Testis (tissue), 3 donors: ENCODE data around the gene PEX14. TPM values are rescaled to one million over a fixed set of nuclear protein-coding genes. Genes with fewer than 3 reads are reported as not detected.

ENCODE experiments used
- DNase-seq: peaks from one replicate; pipeline ENCODE4 v3.0.0-alpha.2; 2019
- H3K27ac ChIP-seq, 2 donors: fragments of 200-600 bp; sonication (generic); one replicate each; pipeline ENCODE4 v1.5.1; 2019
- H3K27me3 ChIP-seq: fragments of 200-600 bp; sonication (generic); one replicate; pipeline ENCODE4 v1.5.1; 2019
- H3K36me3 ChIP-seq: fragments of 200-600 bp; sonication (generic); one replicate; pipeline ENCODE4 v1.5.1; 2017; ENCODE audit warnings: low read depth; ENCODE audit errors: missing control alignments
- H3K4me1 ChIP-seq: fragments of 200-600 bp; sonication (generic); one replicate; pipeline ENCODE4 v1.5.1; 2019
- H3K4me3 ChIP-seq, 2 donors: fragments of 200-600 bp; sonication (generic); one replicate each; pipeline ENCODE4 v1.5.1; 2017 to 2019
- H3K9me3 ChIP-seq: fragments of 200-600 bp; sonication (generic); one replicate; pipeline ENCODE4 v1.5.1; 2017
- POLR2A ChIP-seq: fragments of 450-650 bp; IDR thresholded peaks from one replicate; pipeline ENCODE4 v1.6.1; 2017; ENCODE audit warnings: antibody characterized with exemption, mild to moderate bottlenecking, moderate library complexity
- WGBS, 2 donors: methylation state at CpG; one replicate each; pipeline ENCODE4 v1.1.5; 2018; 5-methylcytosine and 5-hydroxymethylcytosine counted together
- intact Hi-C: fragments of 100-400 bp; cut with DNase I; formaldehyde crosslinking; loops from one replicate; pipeline ENCODE4 v1.15.1; 2023; ENCODE audit warnings: low total_unique reads
- polyA plus RNA-seq: library from polyadenylated mRNA; stranded (reverse); fragments of 350-450 nt; fragmentation: Illumina TruSeq; extraction: RNeasy Lipid Tissue Mini Kit (QIAGEN cat#74804); gene quantifications from one replicate; pipeline ENCODE4 v1.2.3, GENCODE V29; 2014; ENCODE audit warnings: low read depth, low replicate concordance; ENCODE audit not compliant: insufficient read depth
- total RNA-seq, 2 donors: library from RNA; depleted of rRNA; stranded (reverse); fragments of >200 nt; gene quantifications; one replicate each; pipeline ENCODE4 v1.2.3, GENCODE V29; 2016
- TF ChIP-seq, protein P1 (sequence below), 3 experiments: fragments of 450-650 bp in 2 of 3; fragments of 200-600 bp in 1 of 3; sonication (generic) in 1 of 3; IDR thresholded peaks; one replicate each; pipeline ENCODE4 v1.5.1; 2016 to 2019; ENCODE audit warnings: antibody characterized with exemption in 3 of 3, mild to moderate bottlenecking in 2 of 3, moderate library complexity in 1 of 3

PEX14 gene
- total and polyA plus RNA-seq, 3 donors from 2014 or later = 28.6 to 39.8 (median 30.3) TPM

DNA sequence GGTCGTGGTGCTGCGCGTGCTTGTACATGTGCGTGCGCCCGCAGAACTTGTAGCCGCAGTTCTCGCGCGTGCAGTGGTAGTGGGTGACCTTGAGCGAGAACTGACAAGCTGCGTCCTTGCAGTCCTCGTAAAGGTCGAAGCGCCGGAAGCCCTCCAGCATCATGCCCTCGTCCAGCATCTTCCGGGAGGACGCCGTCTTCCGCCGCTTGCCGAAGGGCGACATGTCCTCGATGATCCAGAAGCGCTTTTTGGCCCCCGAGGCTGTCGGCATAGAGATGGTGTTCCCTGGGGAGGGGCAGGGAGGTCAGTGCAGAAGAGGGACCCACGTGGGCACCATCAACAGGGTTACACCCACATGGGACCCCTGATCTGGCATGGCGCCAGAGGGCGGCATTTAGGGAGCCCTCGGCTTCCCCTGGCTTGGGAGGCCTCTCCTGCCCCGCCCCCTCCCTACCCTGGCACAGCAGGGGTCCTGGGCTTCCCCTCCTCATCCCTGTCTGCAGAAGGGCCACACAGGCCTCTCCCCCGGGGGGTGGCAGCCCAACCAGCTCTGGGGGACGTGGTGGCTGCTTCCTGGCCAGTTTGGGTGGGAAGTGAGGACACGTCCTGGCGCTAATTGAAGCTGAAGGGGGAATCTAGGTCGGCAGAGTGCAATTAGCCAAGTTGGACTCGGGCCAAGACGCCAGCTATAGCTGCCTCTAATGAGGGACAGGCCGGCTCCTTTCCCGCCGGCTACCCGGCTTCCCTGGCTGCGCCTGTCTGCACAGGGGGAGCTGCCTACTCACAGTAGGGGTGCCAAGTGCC lies 165.2 kb downstream of the PEX14 start:
- 56 to 65% methylated on average over 24 to 45 of the region's 45 CpGs for WGBS, 2 donors
- DNase-seq = no peak
- H3K4me3 ChIP-seq = peak overlapping the region in 1 of 2 donors; percentile 47
- no peaks in the 10 kb centered on the region for H3K9me3 ChIP-seq
- H3K27me3 ChIP-seq = no peaks in the 10 kb centered on the region
- H3K27ac ChIP-seq = no peak overlapping the region
- H3K36me3 ChIP-seq = no peaks in the 10 kb centered on the region
- intact Hi-C loops = no loop called here
- H3K4me1 ChIP-seq = peaks cover 12% of the 10 kb centered on the region
- TF ChIP-seq, protein P1, sequence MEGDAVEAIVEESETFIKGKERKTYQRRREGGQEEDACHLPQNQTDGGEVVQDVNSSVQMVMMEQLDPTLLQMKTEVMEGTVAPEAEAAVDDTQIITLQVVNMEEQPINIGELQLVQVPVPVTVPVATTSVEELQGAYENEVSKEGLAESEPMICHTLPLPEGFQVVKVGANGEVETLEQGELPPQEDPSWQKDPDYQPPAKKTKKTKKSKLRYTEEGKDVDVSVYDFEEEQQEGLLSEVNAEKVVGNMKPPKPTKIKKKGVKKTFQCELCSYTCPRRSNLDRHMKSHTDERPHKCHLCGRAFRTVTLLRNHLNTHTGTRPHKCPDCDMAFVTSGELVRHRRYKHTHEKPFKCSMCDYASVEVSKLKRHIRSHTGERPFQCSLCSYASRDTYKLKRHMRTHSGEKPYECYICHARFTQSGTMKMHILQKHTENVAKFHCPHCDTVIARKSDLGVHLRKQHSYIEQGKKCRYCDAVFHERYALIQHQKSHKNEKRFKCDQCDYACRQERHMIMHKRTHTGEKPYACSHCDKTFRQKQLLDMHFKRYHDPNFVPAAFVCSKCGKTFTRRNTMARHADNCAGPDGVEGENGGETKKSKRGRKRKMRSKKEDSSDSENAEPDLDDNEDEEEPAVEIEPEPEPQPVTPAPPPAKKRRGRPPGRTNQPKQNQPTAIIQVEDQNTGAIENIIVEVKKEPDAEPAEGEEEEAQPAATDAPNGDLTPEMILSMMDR (IDR thresholded peaks at IDR 0.05) = no peak
- no peak for TF ChIP-seq POLR2A

DNA sequence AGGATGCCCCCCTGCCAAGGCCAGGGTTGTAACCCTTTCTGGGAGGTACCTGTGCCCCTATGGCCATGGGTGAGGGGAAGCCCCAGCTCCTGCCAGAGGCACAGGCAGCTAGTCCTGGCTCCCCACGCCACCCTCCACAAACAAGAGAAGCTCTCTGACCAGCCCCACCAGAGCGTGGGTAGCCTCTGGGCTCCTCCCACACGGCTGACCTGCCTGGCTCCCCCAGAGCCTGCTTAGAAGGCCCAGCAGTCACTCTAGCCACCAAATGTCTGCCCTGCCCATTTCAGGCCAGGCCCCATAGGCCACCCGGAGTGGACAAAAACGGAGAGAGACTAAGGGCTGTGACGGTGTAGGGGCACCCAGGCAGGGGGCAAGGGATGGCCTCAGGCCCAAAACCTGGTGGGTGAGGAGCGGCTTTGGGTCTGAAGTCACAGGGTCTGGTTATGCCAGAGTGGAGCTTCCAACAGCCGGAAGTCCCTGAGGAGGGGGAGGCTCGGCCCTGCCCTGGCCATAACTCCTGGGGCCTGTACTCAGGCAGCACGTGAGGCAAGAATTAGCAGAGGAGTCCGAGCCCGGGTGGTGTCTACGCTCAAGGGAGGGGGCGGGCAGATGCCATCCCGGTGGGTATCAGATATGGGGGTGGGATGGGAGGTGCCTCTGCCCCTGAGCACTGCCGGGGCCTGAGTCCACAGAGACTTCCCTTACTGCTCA lies 166.2 kb downstream of the PEX14 start:
- peaks cover 12% of the 10 kb centered on the region for H3K4me1 ChIP-seq
- no peak for DNase-seq
- H3K36me3 ChIP-seq = no peaks in the 10 kb centered on the region
- no peaks in the 10 kb centered on the region for H3K9me3 ChIP-seq
- no peak overlapping the region for H3K27ac ChIP-seq
- TF ChIP-seq, protein P1 (IDR thresholded peaks at IDR 0.05) = no peak
- TF ChIP-seq POLR2A = no peak
- H3K27me3 ChIP-seq = no peaks in the 10 kb centered on the region
- WGBS, 2 donors = 79 to 81% methylated on average over 8 to 14 of the region's 16 CpGs
- H3K4me3 ChIP-seq = no peak overlapping the region
- intact Hi-C loops = no loop called here

DNA sequence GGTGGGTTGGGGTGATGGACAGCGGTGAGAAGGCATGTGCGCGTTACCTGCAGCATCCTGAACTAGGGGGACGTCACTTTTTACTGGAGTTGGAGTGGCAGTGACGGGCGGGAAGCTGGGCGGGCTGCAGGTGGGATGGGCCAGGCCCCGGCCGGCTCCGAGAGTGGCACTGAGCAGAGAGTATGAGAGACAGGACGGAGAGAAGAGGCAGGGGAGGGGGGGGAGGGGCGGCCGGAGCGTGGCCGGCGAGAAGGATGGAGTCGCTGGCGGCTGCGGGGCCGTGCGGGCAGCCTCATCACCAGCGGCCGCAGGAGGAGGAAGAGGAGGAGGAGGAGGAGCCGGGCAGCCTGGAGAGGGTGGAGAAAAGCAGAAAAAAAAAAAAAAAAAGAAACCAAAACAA lies 167.2 kb downstream of the PEX14 start:
- H3K27me3 ChIP-seq = no peaks in the 10 kb centered on the region
- peaks cover 11% of the 10 kb centered on the region for H3K4me1 ChIP-seq
- intact Hi-C loops = no loop called here
- 81 to 82% methylated on average over 23 to 24 of the region's 24 CpGs for WGBS, 2 donors
- H3K9me3 ChIP-seq = no peaks in the 10 kb centered on the region
- DNase-seq = no peak
- H3K27ac ChIP-seq = no peak overlapping the region
- no peaks in the 10 kb centered on the region for H3K36me3 ChIP-seq
- TF ChIP-seq, protein P1 (IDR thresholded peaks at IDR 0.05) = no peak
- no peak for TF ChIP-seq POLR2A
- no peak overlapping the region for H3K4me3 ChIP-seq

DNA sequence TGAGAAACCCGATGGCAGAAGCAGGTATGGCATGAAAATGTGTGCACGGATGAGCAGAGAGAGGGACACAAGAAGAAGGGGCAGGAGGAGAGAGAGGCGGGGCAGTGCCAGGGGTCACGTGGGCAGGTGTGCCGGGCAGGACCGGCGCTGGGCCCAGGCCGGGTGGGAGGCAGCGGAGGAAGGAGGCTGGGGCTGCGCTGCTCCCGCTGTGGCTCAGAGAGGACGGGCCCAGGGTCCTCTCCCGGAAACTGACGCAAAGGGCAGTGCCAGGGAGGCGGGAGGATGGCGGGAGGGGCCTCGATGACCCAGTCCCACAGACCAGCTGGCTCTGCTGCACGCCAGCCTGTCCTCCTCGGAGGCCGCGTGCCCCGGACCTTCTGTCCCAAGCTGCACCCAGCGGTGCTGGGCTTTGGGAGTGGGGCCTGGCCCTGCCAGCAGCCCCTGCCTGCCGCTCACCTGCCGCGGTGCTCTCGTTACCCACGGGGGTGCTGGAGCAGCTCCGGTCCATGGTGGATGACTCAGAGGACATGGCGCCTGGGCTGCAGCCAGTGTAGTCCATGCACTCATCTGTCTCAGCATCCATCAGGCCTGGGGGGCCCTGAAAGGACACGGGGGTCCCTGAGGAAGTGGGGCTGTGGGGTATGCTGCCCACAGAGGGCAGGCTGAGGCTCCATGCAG lies 167.8 kb downstream of the PEX14 start:
- H3K27me3 ChIP-seq = no peaks in the 10 kb centered on the region
- 81 to 87% methylated on average over 19 to 30 of the region's 31 CpGs for WGBS, 2 donors
- H3K9me3 ChIP-seq = no peaks in the 10 kb centered on the region
- peaks cover 6% of the 10 kb centered on the region for H3K4me1 ChIP-seq
- no peak overlapping the region for H3K4me3 ChIP-seq
- H3K36me3 ChIP-seq = no peaks in the 10 kb centered on the region
- no peak for DNase-seq
- H3K27ac ChIP-seq = no peak overlapping the region
- TF ChIP-seq, protein P1 (IDR thresholded peaks at IDR 0.05) = no peak
- no peak for TF ChIP-seq POLR2A
- intact Hi-C loops = no loop called here
